ENCODE measurements around the gene TRIM44.

DNA sequence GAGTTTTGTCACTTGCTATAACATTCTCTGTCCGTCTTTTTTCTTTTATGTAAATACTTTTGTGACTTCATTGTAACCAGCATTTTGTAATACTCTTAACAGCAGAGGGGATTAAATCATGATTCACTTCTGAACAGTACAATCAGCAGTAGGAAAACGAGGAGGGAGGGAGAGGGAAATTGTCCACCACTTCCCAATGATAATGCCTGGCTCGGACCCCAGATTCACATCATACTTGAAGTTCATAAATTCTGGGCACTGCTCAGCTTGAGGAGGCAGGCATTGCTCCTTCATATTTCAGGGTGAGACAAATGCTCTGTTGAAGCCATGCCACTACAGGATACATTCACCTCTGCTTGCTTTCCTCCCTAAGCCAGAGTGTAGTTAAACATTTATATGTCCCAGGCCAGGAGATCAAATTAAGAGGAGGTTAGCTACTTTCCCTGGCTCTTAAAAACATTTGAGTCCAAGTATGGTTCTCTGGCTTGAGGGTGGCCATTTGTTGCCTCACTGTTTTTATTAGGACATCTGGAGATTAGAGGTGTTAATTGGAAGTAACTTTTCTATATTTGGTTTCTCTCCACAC, 152.2 kb downstream of the TRIM44 start:
- TF ChIP-seq POLR2A (IDR thresholded peaks at IDR 0.05; ENCODE audit: low read depth, low read length) (no peak), POLR2AphosphoS5 (IDR thresholded peaks at IDR 0.05; ENCODE audit: low read depth, low read length) (no peak), TAF1 (IDR thresholded peaks at IDR 0.05; ENCODE audit: borderline replicate concordance, low read depth, low read length) (no peak)

Measured in GM12892 (cell line).